Non-pigmented ciliary epithelial cell (primary cell): ENCODE data around the gene TBC1D10B.
"Not testable (repeated sequence)": the region's sequence is repeated elsewhere in the genome, so short reads cannot be mapped to it uniquely, and the experiment has no call there.

Experiments
- DNase-seq: peaks from one replicate; pipeline ENCODE4 v3.0.0-alpha.2; 2010; ENCODE audit warnings: low read depth

Gene TBC1D10B

DNA sequence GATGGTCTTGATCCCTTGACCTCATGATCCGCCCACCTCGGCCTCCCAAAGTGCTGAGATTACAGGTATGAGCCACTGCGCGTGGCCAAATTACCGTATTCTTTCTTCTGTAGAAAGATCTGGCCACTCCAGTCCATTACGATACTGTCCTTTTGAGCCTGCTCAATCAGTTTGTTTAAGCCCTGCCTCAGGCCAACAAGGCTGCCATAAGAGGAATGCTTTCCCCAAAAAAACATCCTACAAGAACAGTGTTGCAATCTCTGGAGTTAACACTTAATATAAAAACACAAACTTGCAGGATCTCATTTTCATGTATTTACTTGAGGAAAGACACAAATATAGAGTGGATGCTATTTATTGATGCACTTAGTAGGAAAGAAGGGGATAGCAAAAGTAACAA lies 46.1 kb downstream of the TBC1D10B start:
- DNase-seq, result not testable (repeated sequence)

- not testable (repeated sequence) for DNase-seq
These were observed 51.6 kb downstream of the TBC1D10B start for GRCh38 chr16:30318647-30319046.

DNA sequence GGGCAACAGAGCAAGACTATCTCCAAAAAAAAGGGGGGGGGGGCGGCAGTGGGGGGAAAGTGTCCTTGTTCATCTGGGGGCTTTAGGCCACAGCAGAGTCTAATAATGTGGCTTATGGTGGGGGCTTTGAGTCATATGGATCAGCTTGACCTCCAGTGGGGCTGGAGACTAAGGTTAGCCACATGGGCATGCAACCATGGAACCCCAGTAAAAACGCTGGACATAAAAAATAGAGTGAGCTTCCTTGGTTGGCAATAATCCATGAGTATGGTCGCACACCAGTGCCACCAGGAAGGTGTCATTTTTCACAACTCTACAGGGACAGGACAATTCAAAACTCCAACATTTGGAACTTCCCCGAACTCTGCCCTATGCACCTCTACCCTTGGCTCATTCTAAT lies 59.4 kb downstream of the TBC1D10B start:
- DNase-seq, result not testable (repeated sequence)

GRCh38 chr16:30309255-30309654 lies 61.0 kb downstream of the TBC1D10B start:
- not testable (repeated sequence) for DNase-seq
